GM18861 (cell line): ENCODE measurements around the gene HOXC4.

Experiments
- ATAC-seq: cut with Tn5 transposase; IDR thresholded peaks from one replicate; pipeline ENCODE4 v1.9.1; 2021; ENCODE audit not compliant: unreplicated experiment

The HOXC4 gene

GRCh38 chr12:54015018-54015931, 38.4 kb upstream of the HOXC4 start:
- ATAC-seq: no peak

GRCh38 chr12:54016051-54016450, 37.6 kb upstream of the HOXC4 start:
- ATAC-seq: no peak

- ATAC-seq: no peak
These were observed 37.1 kb upstream of the HOXC4 start for GRCh38 chr12:54016478-54016964.

- peak; percentile 15 for ATAC-seq
These were observed 36.4 kb upstream of the HOXC4 start for GRCh38 chr12:54017027-54017788.

- ATAC-seq: peak; percentile 65
These were observed 35.7 kb upstream of the HOXC4 start for GRCh38 chr12:54017878-54018467.

GRCh38 chr12:54018468-54018984, 35.1 kb upstream of the HOXC4 start:
- no peak for ATAC-seq

- no peak for ATAC-seq
These were observed 34.4 kb upstream of the HOXC4 start for GRCh38 chr12:54019091-54019811.

GRCh38 chr12:54019924-54020590, 33.6 kb upstream of the HOXC4 start:
- ATAC-seq: no peak

GRCh38 chr12:54020591-54021405, 32.8 kb upstream of the HOXC4 start:
- no peak for ATAC-seq

- no peak for ATAC-seq
These were observed 32.1 kb upstream of the HOXC4 start for GRCh38 chr12:54021432-54022013.

- no peak for ATAC-seq
These were observed 30.4 kb upstream of the HOXC4 start for GRCh38 chr12:54022960-54023884.

- no peak for ATAC-seq
These were observed 29.5 kb upstream of the HOXC4 start for GRCh38 chr12:54024127-54024526.

- ATAC-seq: no peak
These were observed 28.9 kb upstream of the HOXC4 start for GRCh38 chr12:54024581-54025305.

GRCh38 chr12:54025499-54026405, 27.9 kb upstream of the HOXC4 start:
- no peak for ATAC-seq

- no peak for ATAC-seq
These were observed 26.8 kb upstream of the HOXC4 start for GRCh38 chr12:54026640-54027441.
